Activated CD8-positive, alpha-beta memory T cell treated with anti-CD3 and anti-CD28 coated beads for 48 hours (primary cell): ENCODE data around the gene CPT2.
A peak's percentile ranks its signal among the peaks of the same experiment; 100 is the strongest.

Experiments
- DNase-seq, 3 experiments: peaks; one replicate each; pipeline ENCODE4 v3.0.0-alpha.2; 2020; ENCODE audit warnings: low read depth in 2 of 3, low spot score in 2 of 3

Gene CPT2

DNA sequence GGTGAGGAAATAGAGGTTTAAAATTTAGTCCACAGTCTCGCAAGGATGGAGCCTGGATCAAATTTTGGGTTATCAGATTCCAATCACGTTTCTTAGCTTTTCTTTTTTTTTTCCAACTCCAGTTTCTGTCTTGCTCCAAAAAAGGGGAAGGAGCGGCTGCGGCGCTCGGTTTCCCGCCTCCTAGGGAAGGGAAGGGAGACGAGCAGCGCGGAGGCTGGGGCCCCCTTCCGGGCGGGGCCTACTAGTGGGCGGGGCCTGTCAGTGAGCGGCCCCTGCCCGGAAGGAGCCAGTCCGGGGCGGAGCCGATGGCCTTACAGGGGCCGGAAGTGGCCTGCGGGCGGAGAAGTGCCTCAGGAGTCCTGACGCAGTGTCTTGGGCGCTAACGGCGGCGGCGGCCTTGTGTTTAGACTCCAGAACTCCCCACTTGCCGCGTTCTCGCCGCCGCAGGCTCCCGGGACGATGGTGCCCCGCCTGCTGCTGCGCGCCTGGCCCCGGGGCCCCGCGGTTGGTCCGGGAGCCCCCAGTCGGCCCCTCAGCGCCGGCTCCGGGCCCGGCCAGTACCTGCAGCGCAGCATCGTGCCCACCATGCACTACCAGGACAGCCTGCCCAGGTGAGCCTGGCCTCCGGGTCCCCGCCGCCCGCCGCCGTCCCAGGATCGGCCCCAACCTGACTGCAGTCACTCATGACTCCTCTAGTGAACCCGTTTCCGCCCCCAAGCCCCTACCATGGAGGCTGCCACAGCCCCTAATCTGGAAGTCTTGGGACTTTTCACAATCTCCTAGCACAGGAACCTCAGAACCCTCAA lies at the start of gene CPT2:
Gene CPT2, plus strand, starts transcription at position 340 of the 806 bp plus-strand sequence. Its CDS starts 120 bp downstream, at position 460.
- peak; percentile 75 to 84 (median 79) for DNase-seq

DNA sequence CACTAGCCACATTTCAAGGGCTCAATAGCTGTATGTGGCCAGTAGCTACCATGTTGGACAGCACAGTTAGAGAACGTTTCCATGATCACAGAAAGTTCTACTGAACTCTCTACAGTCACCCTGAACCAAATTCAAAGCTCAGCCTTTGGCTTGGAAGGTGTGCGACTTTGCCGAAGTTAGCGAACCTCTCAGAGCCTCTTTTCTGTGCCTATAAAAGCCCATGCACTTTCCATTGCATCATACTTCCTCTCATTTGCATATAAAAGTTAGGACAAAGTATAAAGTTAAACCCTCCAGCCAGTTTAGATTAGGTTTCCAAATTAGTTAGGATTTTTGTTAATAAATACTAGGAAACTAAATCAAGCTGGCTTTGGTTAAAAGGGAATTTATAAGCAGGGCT lies 49.5 kb upstream of the CPT2 start:
- DNase-seq = no peak

GRCh38 chr1:53148123-53148522 lies 48.5 kb upstream of the CPT2 start:
- no peak for DNase-seq

DNA sequence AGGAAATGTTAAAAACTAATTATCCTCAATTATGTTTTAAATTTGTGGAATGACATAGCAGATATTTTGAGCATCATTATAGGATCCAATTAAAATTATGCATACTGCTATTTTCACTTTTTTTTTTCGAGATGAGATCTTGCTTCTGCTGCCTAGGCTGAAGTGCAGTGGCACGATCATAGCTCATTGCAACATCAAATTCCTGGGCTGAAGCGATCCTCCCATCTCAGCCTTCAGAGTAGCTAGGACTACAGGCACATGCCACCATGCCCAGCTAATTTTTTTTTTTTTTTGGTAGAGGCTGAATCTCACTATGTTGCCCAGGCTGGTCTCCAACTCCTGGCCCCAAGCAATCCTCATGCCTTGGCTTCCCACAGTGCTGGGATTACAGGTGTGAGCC lies 42.9 kb upstream of the CPT2 start:
- no peak for DNase-seq

- DNase-seq = no peak
Observed at GRCh38 chr1:53154859-53155438, 41.7 kb upstream of the CPT2 start.

DNA sequence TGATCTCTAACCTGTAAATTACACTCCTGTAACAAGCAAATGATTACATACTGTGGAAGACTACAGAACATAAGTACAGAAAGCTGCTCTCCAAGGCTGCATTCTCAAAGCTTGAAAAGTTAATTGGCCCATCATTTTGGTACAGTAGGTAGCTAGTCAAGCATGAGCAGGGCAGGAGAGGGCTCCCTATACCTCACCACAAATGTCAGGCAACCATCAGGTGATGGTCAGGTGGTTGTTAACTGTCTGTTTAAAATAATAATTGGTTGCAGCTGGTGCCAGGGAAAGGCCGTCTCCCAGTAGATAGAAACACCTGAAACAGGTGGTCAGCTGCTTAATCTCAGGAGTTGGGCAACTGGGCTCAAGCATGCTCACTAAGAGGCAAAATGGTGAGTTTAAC lies 41.1 kb upstream of the CPT2 start:
- no peak for DNase-seq

GRCh38 chr1:53155945-53156344 lies 40.7 kb upstream of the CPT2 start:
- DNase-seq = no peak

- DNase-seq = no peak
Observed at GRCh38 chr1:53156783-53157182, 39.8 kb upstream of the CPT2 start.

GRCh38 chr1:53158900-53159299 lies 37.7 kb upstream of the CPT2 start:
- no peak for DNase-seq

DNA sequence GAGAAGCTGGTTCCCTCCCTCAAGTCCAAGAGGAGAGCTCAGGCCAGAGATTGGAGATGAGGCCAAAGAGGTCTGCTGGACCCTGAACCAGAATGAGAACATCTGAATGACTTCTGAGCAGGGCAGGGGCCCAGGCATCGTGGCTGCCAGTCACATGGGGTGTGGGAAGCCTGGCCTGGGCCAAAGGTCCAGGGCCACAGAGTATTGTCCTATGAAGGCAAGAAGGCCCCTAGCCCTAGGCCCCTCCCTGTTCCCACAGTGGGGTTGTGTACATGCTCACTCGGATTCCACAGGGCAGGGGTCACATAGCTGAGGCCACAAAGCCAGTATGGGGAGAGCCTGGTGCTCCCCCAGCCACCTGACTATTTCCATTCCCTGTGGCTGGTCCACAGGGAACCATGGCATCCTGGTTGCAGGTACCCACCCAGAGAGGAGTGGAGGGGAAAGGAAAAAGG lies 35.7 kb upstream of the CPT2 start:
- DNase-seq = no peak

GRCh38 chr1:53162621-53163020 lies 34.0 kb upstream of the CPT2 start:
- DNase-seq = no peak

GRCh38 chr1:53163291-53163768 lies 33.3 kb upstream of the CPT2 start:
- no peak for DNase-seq

DNA sequence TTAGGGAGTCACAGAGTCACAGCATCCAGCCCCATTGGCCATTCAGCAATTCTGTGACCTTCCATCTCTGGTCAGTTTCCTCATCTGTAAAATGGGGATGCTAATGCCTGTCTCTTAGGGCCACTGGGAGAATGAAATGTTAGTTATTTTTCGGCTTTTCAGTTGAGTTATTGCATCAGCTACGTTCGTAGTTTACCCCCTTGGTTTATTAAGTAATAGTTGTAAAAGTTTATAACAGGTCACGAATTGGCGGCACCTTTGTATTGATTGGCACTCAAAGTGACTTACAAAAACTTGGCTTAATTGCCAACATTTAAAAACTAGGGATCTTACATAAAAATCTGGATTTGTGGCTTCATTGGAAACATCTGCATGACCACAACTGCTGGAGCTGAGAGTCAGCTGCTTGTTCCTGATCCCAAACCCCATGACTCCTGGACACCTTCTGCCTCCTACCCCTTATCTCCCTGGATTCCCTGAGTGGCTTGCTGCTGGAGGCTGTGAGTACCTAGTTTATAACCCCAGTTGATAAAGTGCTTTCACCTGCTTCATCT lies 31.1 kb upstream of the CPT2 start:
- no peak for DNase-seq

- DNase-seq = no peak
Observed at GRCh38 chr1:53166366-53166765, 30.3 kb upstream of the CPT2 start.

GRCh38 chr1:53166912-53167311 lies 29.7 kb upstream of the CPT2 start:
- DNase-seq = no peak

GRCh38 chr1:53172426-53173128 lies 24.0 kb upstream of the CPT2 start:
- DNase-seq = no peak

GRCh38 chr1:53174971-53175913 lies 21.4 kb upstream of the CPT2 start:
- no peak for DNase-seq

- no peak for DNase-seq
Observed at GRCh38 chr1:53176452-53177208, 20.0 kb upstream of the CPT2 start.

GRCh38 chr1:53180226-53180625 lies 16.4 kb upstream of the CPT2 start:
- DNase-seq = no peak

GRCh38 chr1:53180951-53181350 lies 15.7 kb upstream of the CPT2 start:
- DNase-seq = no peak
